ENCODE data around the gene ADAMTS17.

GRCh38 chr15:100083572-100083971 lies 258.2 kb downstream of the ADAMTS17 start:
- no peak for TF ChIP-seq CTCF (conservative IDR thresholded peaks at IDR 0.05; ENCODE audit: low read length)
- TF ChIP-seq EZH2phosphoT487 (IDR thresholded peaks at IDR 0.05; ENCODE audit: borderline replicate concordance) = no peak
